ENCODE measurements around the gene VSX1.

DNA sequence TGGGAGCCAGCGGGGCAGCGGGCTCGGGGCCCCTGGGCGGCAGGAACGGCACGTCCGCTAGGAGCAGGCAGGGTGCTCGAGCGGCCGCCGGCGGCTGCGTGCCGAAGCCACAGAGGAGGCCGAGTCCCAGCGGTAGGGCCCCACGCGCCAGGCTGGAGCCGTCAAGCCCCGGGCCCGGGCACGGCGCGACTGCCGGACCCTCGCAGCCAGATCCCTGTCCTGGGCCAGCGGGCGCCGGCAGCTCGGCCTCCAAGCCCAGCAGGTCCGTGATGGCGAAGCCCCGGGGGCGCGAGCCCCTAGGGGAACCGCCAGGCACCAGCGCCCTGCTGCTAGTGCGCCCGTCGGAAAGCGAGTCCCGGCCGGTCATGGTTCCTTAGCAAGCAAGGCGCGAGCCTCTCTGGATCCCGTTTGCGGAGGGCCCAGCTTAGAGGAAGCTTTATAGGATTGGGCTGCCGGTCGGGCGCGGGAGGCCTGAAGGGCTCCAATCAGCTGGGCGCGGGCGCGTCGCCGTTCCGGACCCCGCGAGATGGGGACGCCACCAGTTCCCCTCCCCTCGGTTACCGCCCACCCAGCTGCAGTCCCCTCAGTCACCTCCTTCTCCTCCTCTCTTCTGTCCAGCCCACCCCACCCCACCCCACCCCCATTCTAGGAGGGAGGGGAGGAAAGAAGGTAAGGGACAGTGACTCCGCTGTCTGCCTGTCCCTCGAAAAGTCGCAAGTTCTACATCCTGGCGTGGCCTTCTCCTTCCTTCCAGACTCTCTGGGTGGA is at the start of gene VSX1:
- TF ChIP-seq, protein P1, sequence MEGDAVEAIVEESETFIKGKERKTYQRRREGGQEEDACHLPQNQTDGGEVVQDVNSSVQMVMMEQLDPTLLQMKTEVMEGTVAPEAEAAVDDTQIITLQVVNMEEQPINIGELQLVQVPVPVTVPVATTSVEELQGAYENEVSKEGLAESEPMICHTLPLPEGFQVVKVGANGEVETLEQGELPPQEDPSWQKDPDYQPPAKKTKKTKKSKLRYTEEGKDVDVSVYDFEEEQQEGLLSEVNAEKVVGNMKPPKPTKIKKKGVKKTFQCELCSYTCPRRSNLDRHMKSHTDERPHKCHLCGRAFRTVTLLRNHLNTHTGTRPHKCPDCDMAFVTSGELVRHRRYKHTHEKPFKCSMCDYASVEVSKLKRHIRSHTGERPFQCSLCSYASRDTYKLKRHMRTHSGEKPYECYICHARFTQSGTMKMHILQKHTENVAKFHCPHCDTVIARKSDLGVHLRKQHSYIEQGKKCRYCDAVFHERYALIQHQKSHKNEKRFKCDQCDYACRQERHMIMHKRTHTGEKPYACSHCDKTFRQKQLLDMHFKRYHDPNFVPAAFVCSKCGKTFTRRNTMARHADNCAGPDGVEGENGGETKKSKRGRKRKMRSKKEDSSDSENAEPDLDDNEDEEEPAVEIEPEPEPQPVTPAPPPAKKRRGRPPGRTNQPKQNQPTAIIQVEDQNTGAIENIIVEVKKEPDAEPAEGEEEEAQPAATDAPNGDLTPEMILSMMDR (IDR thresholded peaks at IDR 0.05), result no peak
- no peak for TF ChIP-seq POLR2A (IDR thresholded peaks at IDR 0.05)
